HUES6 (cell line): ENCODE measurements around the gene OTOR.

Source experiments
- H3K27ac ChIP-seq: 2 replicates; pipeline ENCODE4 v1.7.0; 2013; ENCODE audit warnings: low read depth, mild to moderate bottlenecking, low read length, inconsistent platforms
- H3K27me3 ChIP-seq: 2 replicates; pipeline ENCODE4 v1.6.1; 2013; ENCODE audit warnings: low read length; ENCODE audit not compliant: control insufficient read depth, insufficient read depth
- H3K36me3 ChIP-seq: 2 replicates; pipeline ENCODE4 v1.6.1; 2013; ENCODE audit warnings: low read length; ENCODE audit not compliant: control insufficient read depth, insufficient read depth
- H3K4me1 ChIP-seq: 2 replicates; pipeline ENCODE4 v1.6.1; 2013; ENCODE audit warnings: low read length; ENCODE audit not compliant: control insufficient read depth, insufficient read depth
- H3K4me3 ChIP-seq: 2 replicates; pipeline ENCODE4 v1.5.1; 2013; ENCODE audit warnings: low read depth, low read length
- H3K9ac ChIP-seq: one replicate; pipeline ENCODE4 v1.6.1; 2013; ENCODE audit warnings: mild to moderate bottlenecking, low read length
- H3K9me3 ChIP-seq: 2 replicates; pipeline ENCODE4 v1.6.1; 2013; ENCODE audit warnings: low read depth, low read length; ENCODE audit not compliant: control insufficient read depth, insufficient read depth

The OTOR gene

DNA sequence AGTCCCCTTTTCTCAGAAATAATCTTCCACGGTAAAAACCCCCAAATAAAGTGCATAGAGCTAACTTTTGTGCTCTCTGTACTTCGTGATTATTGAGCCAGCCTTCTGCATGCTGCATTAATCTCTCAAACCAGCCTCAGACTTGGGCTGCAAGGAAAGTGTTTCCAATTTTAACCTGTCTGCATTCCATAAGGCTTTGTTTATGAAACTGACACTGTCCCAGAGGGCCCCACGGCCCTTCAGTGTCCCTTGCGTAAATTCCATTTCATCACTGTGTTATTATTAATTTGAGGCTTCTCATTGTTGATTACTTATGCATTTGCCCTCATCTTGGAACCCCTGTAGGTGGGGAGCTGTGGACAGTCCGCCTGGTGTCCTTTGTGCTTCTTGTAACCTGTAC lies 33.9 kb upstream of the OTOR start:
- no peak overlapping the region for H3K9ac ChIP-seq
- no peak overlapping the region for H3K27ac ChIP-seq
- H3K36me3 ChIP-seq, result no peaks in the 10 kb centered on the region
- H3K9me3 ChIP-seq, result no peaks in the 10 kb centered on the region
- no peak overlapping the region for H3K4me3 ChIP-seq
- H3K27me3 ChIP-seq, result no peaks in the 10 kb centered on the region
- no peaks in the 10 kb centered on the region for H3K4me1 ChIP-seq

DNA sequence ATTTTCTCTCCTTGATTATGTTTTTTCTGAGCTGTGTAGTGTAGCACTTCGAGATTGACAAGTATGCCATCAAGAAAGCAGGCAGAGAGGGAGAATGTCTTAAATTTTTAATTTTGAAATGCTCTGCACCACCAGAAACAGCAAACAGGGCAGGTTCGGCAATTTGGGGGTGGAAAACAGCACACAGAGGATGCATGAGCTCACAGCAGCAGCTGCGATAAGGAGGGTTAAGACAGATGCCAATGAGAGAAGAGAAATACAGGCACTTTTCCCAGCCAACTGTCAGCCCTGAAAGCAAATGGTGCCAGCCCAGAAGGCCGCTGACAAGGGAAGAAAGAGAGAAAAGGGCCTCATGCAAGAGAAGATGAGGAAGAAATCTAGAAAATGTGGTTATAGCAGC lies 33.4 kb upstream of the OTOR start:
- no peaks in the 10 kb centered on the region for H3K36me3 ChIP-seq
- H3K4me3 ChIP-seq, result no peak overlapping the region
- no peaks in the 10 kb centered on the region for H3K9me3 ChIP-seq
- H3K27me3 ChIP-seq, result no peaks in the 10 kb centered on the region
- no peak overlapping the region for H3K27ac ChIP-seq
- no peaks in the 10 kb centered on the region for H3K4me1 ChIP-seq
- no peak overlapping the region for H3K9ac ChIP-seq

DNA sequence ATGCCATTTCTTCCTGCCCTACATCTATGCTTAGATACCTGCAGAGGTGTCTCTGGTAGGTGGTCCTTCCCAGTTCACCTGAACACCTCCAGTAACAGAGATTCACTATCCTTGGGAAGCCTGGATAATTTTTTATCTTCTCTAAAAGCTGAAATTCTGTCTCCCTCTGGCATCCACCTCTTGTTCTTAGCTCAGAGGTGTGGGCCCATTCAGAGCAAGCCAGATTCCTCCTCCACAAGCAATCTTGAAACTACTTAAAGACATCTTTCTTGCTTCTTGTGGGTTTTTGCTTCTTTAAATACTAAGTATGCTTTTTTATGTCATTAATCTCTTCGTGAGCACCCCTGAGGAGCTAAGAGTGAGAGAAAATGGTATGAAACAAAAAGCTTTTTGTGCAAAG lies 28.7 kb upstream of the OTOR start:
- Histone ChIP-seq H3K9me3 (no peaks in the 10 kb centered on the region), H3K36me3 (no peaks in the 10 kb centered on the region), H3K4me3 (no peak overlapping the region), H3K27ac (no peak overlapping the region), H3K9ac (no peak overlapping the region), H3K4me1 (no peaks in the 10 kb centered on the region), H3K27me3 (peaks cover 4% of the 10 kb centered on the region; the same call in 1 of the 2 replicates)

DNA sequence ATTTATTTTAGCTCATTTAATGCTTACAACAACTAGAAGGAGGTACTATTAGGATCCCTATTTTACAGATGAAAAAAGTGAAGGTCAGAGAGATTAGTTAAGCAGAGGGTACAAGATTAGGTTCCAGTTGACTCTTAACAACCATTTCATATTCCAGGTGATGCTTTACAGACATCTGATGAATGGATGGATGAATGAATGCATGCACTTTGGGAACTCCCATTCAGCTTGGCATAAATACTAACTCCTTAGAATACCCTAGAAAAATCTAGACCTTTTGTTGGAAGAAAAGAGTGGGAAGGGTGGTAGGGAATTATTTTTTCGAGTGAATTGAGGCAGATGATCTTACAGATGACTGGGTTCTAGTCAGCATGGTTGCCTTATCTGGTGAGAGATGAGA lies 19.1 kb upstream of the OTOR start:
- H3K36me3 ChIP-seq, result peaks cover 22% of the 10 kb centered on the region
- H3K9ac ChIP-seq, result no peak overlapping the region
- peaks cover 10% of the 10 kb centered on the region for H3K27me3 ChIP-seq
- H3K4me1 ChIP-seq, result peaks cover 12% of the 10 kb centered on the region
- H3K4me3 ChIP-seq, result peak overlapping the region; percentile 95
- peak overlapping the region; percentile 75 for H3K27ac ChIP-seq
- no peaks in the 10 kb centered on the region for H3K9me3 ChIP-seq

DNA sequence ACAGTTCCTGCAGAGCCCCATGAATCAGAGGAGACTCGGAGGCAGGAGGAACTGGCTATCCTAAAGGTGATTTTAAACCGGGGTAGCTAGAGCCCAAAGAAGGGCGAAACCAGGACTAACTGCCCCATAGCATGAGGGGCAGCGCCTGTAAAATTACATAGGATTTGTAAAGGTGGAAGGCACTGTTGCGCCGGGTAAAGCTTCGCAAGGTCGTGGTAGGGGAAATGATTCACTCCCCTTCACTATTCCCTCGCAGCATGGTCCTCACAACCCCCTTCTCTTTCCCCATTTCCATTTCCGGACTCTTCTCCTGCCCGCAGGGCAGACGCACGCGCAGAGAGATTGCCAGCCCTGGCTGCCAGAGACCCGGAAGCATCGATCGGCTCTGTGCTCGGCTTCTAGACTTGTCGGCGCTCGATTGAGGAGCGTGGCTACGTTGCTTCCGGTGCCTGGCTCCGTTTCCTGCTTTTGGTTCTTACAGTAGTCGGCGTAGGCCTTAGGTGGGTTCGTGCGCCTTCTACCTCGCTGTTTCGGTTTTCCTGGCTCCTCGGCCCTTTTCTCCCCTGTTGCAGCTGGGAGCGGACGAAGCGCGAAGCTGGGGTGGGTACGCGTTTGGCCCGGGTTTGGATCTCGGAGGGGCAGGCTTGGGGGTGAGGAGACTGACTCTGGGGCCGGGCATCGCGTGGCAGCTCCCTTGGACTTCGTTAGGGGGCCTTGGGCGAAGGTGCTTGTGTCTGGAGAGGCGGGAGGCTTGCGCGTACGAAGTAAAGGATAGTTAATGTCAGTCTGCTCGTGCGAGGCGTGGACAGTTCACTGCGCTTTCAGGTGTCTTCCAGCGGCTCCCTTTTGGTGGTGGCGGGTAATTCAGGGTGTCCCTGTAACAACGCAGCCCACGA lies 18.3 kb upstream of the OTOR start, which contains the start of gene SNRPB2:
Gene SNRPB2, plus strand, starts transcription at position 462 of the 896 bp plus-strand sequence. CDS start 1,677 bp downstream, outside the sequence.
- peaks cover 29% of the 10 kb centered on the region for H3K36me3 ChIP-seq
- H3K4me3 ChIP-seq, result peak within 1 kb of the TSS; percentile 95
- H3K9ac ChIP-seq, result peak within 1 kb of the TSS; percentile 97
- H3K27ac ChIP-seq, result peak within 1 kb of the TSS; percentile 82
- peaks cover 10% of the 10 kb centered on the region for H3K27me3 ChIP-seq
- H3K4me1 ChIP-seq, result peaks cover 12% of the 10 kb centered on the region
- H3K9me3 ChIP-seq, result no peaks in the 10 kb centered on the region

DNA sequence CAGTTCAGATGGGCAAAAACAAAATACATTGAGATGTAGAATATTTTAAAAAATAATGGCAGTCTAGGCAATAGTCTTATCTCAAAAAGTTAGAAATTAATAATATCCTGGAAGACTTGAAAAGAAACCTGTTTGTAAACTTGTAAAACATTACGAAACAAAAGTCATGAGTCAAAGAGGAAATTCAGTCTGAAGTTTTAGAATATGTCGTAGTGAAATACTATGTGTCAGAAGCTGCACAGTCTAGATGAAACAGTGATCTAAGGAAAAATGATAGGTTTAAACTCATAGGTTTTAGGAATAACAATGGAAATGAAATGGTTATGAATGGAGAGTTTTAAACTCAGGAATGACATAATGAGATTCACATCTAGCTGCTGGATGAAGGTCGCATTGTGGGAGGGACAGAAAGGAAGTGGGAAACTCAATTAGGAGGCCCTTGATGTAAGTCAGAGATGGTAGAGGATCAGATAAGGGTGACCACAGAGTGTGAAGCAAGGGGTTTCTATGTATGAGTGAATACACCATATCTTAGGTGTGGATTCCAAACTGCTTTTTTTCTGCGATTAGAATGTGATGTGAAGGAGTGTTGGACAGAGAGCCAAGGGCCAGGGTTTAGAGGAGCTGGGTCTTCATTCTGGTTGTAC lies 15.5 kb upstream of the OTOR start:
- Histone ChIP-seq H3K27ac (no peak overlapping the region), H3K9me3 (no peaks in the 10 kb centered on the region), H3K36me3 (peaks cover 53% of the 10 kb centered on the region)

DNA sequence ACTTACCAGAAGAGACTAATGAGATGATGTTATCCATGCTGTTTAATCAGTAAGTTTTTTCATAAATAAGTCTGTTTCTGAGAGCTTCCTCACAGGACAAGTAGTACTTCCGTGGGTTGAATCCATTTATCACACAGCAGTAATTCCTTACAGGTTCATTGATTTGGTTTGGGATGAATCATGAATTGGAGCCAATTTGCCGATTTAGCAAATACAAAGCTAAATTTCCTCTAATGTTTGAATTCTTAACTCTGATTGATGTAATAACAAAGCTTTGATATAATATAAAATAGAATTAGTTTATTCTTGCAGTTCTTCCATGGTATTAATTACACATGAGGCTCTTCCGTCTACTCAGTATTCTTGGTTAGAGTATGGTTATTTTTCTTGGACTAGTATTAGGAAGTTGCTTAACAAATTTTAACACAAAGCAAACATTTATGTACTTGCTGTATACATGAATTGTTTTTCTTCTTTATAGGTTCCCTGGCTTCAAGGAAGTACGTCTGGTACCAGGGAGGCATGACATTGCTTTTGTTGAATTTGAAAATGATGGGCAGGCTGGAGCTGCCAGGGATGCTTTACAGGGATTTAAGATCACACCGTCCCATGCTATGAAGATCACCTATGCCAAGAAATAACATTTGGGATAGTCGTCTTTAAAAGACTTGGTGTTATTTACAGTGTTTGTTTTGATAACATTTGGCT lies 7.6 kb upstream of the OTOR start:
- Histone ChIP-seq H3K27ac (no peak overlapping the region), H3K4me1 (no peaks in the 10 kb centered on the region), H3K9ac (no peak overlapping the region), H3K36me3 (peaks cover 52% of the 10 kb centered on the region), H3K9me3 (no peaks in the 10 kb centered on the region), H3K27me3 (no peaks in the 10 kb centered on the region), H3K4me3 (no peak overlapping the region)

More for the DNA sequence above, 15.5 kb upstream of the OTOR start:
- peaks cover 5% of the 10 kb centered on the region for H3K27me3 ChIP-seq
- no peak overlapping the region for H3K9ac ChIP-seq
- peaks cover 12% of the 10 kb centered on the region for H3K4me1 ChIP-seq
- H3K4me3 ChIP-seq, result no peak overlapping the region

DNA sequence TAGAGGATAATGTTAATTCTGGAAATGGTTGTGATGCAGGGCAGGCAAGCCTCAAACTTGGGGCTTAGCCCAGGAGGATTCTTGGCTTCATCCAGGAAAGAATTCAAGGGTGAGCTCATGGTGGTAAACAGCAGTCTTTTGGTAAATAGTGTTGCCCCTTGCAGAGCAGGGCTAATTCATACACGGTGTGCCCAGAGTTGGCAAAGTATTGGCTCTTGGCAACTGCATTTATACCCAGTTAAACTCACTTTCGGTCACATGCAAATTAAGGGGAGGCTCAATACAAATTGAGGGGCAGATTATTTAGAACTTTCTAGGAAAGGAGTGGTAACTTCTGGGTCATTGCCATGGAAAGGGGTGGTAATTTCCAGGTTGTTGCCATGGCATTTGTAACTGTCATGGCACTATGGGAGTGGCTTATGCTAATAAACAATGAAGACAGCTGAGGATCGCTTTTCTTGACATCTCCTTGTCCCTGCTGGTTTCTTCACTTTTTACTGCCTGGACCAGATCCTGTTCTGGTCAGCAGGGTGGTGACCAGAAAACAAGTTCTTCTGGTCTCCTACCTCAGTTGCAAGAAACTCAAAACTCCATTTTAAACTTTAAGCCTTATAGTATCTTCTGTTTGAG lies 3.9 kb upstream of the OTOR start:
- Histone ChIP-seq H3K4me1 (no peaks in the 10 kb centered on the region), H3K4me3 (no peak overlapping the region), H3K9ac (no peak overlapping the region), H3K9me3 (no peaks in the 10 kb centered on the region), H3K27me3 (no peaks in the 10 kb centered on the region), H3K36me3 (peaks cover 25% of the 10 kb centered on the region), H3K27ac (no peak overlapping the region)

DNA sequence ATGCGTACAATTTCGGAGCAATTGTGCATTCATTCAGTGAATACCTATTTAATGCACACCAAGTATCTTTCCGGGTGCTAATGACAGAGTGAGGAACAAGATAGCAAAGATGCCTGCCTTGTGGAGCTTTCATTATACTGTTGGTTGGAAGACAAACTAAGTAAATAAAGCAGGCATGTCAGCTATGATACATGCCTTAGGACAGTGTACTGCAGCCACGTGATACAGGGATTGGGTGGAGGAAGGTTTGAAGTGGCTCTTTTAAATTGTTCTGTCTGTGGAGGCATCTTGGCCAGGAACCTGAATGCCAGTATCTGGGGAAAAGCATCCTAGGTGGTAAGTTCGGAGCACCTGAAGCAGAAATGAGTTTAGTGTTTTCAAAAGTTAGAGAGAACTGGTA lies 3.0 kb upstream of the OTOR start:
- no peak overlapping the region for H3K27ac ChIP-seq
- peaks cover 17% of the 10 kb centered on the region for H3K36me3 ChIP-seq
- H3K4me3 ChIP-seq, result no peak overlapping the region
- H3K4me1 ChIP-seq, result no peaks in the 10 kb centered on the region
- no peaks in the 10 kb centered on the region for H3K9me3 ChIP-seq
- no peaks in the 10 kb centered on the region for H3K27me3 ChIP-seq
- no peak overlapping the region for H3K9ac ChIP-seq

DNA sequence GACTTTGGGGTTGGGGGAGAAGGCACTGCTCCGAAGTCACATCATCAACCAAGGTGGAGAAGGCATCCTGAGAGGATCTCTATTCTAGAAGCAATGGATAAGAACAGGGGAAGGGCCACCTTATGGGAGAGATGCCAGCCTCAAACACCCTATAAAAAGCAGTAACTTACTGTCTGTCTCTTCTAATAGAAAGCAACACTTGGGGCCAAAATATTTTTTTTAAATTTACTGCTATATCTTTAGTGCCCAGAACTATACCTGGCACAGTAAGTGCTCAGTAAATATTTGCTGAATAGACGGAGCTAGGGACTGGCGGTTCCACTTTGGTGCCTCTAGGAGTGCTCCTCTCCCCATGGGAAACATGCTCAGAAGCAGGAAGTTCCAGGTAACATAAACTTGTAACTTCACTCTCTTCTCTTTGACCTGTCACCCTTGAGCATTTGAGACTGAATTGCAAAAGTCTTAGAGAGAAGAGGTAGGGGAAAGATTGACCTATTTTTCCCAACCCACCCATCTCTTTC lies 807 bp upstream of the OTOR start:
- H3K27ac ChIP-seq, result no peak overlapping the region
- H3K4me3 ChIP-seq, result no peak overlapping the region
- H3K4me1 ChIP-seq, result 0 out of 2 replicates have a peak, but pooled peaks cover 3% of the 10 kb centered on the region
- no peaks in the 10 kb centered on the region for H3K27me3 ChIP-seq
- H3K9me3 ChIP-seq, result no peaks in the 10 kb centered on the region
- H3K9ac ChIP-seq, result no peak overlapping the region
- no peaks in the 10 kb centered on the region for H3K36me3 ChIP-seq
